Osteocyte (in vitro differentiated cells): ENCODE measurements around the gene TRAF6. TPM values are rescaled to one million over a fixed set of nuclear protein-coding genes. Genes with fewer than 3 reads are reported as not detected.

Experiments
- DNase-seq: peaks from one replicate; pipeline ENCODE4 v3.0.0; 2021; ENCODE audit warnings: mixed read lengths; ENCODE audit not compliant: unreplicated experiment; ENCODE audit errors: extremely low spot score
- H3K27ac Mint-ChIP-seq: one replicate; pipeline ENCODE4 v1.8.0; 2021; ENCODE audit warnings: mild to moderate bottlenecking, mixed read lengths; ENCODE audit not compliant: unreplicated experiment
- H3K27me3 Mint-ChIP-seq: one replicate; pipeline ENCODE4 v1.8.0; 2021; ENCODE audit warnings: mixed read lengths; ENCODE audit not compliant: unreplicated experiment
- H3K36me3 Mint-ChIP-seq: one replicate; pipeline ENCODE4 v1.8.0; 2021; ENCODE audit warnings: mixed read lengths; ENCODE audit not compliant: unreplicated experiment
- H3K4me1 Mint-ChIP-seq: one replicate; pipeline ENCODE4 v1.8.0; 2021; ENCODE audit warnings: mixed read lengths; ENCODE audit not compliant: unreplicated experiment
- H3K4me3 Mint-ChIP-seq: one replicate; pipeline ENCODE4 v1.8.0; 2021; ENCODE audit warnings: mild to moderate bottlenecking, moderate library complexity, mixed read lengths; ENCODE audit not compliant: unreplicated experiment
- H3K9me3 Mint-ChIP-seq: one replicate; pipeline ENCODE4 v1.8.0; 2021; ENCODE audit warnings: mixed read lengths; ENCODE audit not compliant: unreplicated experiment
- CTCF ChIP-seq: fragments of 200-600 bp; sonication (generic); IDR thresholded peaks from 2 replicates; pipeline ENCODE4 v1.5.0; 2021; ENCODE audit warnings: antibody characterized with exemption, mild to moderate bottlenecking, moderate library complexity
- total RNA-seq: library from RNA; stranded (reverse); gene quantifications from 2 replicates; pipeline ENCODE4 v1.2.1, GENCODE V29; 2021

Gene TRAF6
- total RNA-seq, 1 donor from 2014 or later, result 13.9 TPM

- no peaks in the 10 kb centered on the region for H3K9me3 Mint-ChIP-seq
- H3K4me1 Mint-ChIP-seq, result peaks cover 35% of the 10 kb centered on the region
Measured at GRCh38 chr11:36471577-36471976, 38.5 kb downstream of the TRAF6 start.

GRCh38 chr11:36469881-36470802 is 39.9 kb downstream of the TRAF6 start:
- H3K27ac Mint-ChIP-seq, result peak overlapping the region; percentile 73
- peaks cover 40% of the 10 kb centered on the region for H3K4me1 Mint-ChIP-seq
- H3K36me3 Mint-ChIP-seq, result peaks cover 24% of the 10 kb centered on the region
- no peak overlapping the region for H3K4me3 Mint-ChIP-seq
- no peak for TF ChIP-seq CTCF
- no peaks in the 10 kb centered on the region for H3K27me3 Mint-ChIP-seq
- no peaks in the 10 kb centered on the region for H3K9me3 Mint-ChIP-seq
- no peak for DNase-seq

More at GRCh38 chr11:36471577-36471976, 38.5 kb downstream of the TRAF6 start:
- TF ChIP-seq CTCF, result no peak
- no peaks in the 10 kb centered on the region for H3K27me3 Mint-ChIP-seq
- H3K4me3 Mint-ChIP-seq, result no peak overlapping the region
- DNase-seq, result no peak
- peaks cover 15% of the 10 kb centered on the region for H3K36me3 Mint-ChIP-seq
- no peak overlapping the region for H3K27ac Mint-ChIP-seq

- H3K36me3 Mint-ChIP-seq, result peaks cover 27% of the 10 kb centered on the region
Measured at GRCh38 chr11:36469063-36469462, 41.0 kb downstream of the TRAF6 start.

GRCh38 chr11:36467916-36468315 is 42.2 kb downstream of the TRAF6 start:
- no peaks in the 10 kb centered on the region for H3K9me3 Mint-ChIP-seq
- no peak for TF ChIP-seq CTCF
- H3K27ac Mint-ChIP-seq, result no peak overlapping the region
- H3K4me1 Mint-ChIP-seq, result peaks cover 63% of the 10 kb centered on the region
- no peak for DNase-seq
- H3K4me3 Mint-ChIP-seq, result no peak overlapping the region
- H3K36me3 Mint-ChIP-seq, result peaks cover 36% of the 10 kb centered on the region
- H3K27me3 Mint-ChIP-seq, result no peaks in the 10 kb centered on the region

More at GRCh38 chr11:36469063-36469462, 41.0 kb downstream of the TRAF6 start:
- peak; percentile 46 for TF ChIP-seq CTCF
- DNase-seq, result no peak
- peak overlapping the region; percentile 49 for H3K27ac Mint-ChIP-seq
- no peak overlapping the region for H3K4me3 Mint-ChIP-seq
- H3K9me3 Mint-ChIP-seq, result no peaks in the 10 kb centered on the region
- H3K27me3 Mint-ChIP-seq, result no peaks in the 10 kb centered on the region
- peaks cover 51% of the 10 kb centered on the region for H3K4me1 Mint-ChIP-seq

- no peaks in the 10 kb centered on the region for H3K27me3 Mint-ChIP-seq
- no peak for TF ChIP-seq CTCF
- peaks cover 68% of the 10 kb centered on the region for H3K4me1 Mint-ChIP-seq
- no peak overlapping the region for H3K4me3 Mint-ChIP-seq
- peak overlapping the region; percentile 23 for H3K27ac Mint-ChIP-seq
- H3K9me3 Mint-ChIP-seq, result no peaks in the 10 kb centered on the region
- no peak for DNase-seq
- H3K36me3 Mint-ChIP-seq, result peaks cover 41% of the 10 kb centered on the region
Measured at GRCh38 chr11:36467012-36467411, 43.1 kb downstream of the TRAF6 start.
